Retina (tissue), 1 donor: ENCODE data around the gene PTGFRN.

Experiments
- DNase-seq: peaks from one replicate; pipeline ENCODE4 v3.0.0-alpha.2; 2016

The PTGFRN gene

DNA sequence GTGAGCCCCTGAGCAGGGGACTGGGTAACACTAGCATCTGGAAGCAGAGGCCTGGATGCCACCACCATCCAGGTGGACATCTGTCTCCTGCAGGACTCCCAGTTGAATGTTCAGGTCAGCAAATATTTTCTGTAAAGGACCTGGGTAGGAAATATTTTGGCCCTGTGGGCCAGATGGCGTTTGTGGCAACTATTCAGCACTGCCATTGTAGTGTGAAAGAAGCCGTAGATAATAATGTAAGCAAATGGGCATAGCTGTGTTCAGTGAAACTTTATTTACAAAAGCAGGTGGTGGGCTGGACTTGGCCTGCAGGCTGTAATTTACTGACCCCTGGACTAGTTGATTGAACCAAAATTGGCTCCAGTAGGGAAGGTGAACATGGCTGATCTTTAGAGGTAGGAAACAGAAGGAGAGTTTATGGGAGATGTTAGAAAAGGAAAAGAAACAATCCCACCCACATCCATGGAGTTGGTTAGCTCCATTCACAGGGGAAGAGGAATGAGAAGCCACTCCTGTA is 71.9 kb downstream of the PTGFRN start:
- no peak for DNase-seq

DNA sequence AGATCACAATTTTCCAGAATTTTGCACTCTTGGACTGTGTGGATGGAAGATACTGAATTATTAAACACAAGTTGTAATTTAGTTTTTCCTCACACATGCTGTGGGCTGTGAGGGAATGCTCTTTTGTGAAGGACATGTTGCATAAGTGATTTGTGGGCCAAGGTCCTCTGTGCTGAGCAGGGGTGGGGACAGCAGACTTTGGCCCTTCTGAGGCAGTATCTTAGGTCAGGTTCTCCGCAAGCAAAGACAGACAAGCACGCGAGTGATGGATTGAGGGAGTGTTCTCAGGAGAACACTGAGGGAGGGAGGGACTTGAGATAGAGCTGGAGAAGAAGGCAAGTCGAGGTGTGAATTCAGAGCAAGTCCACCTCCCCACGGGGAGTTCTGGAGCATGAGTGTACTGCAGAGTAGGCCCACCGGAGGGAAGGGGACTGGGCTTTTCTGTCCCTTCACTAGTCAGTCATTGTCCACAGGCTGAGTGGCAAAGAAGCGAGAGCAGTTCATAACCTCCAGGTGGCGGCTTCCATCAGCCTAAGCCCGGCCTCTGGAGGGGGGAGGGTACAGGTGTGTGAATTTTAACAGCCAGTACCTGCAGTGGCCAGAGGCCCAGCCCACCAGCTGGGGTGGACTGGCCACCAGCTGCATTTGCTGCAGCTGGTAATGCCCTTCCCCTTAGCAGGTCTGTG is 72.7 kb downstream of the PTGFRN start:
- no peak for DNase-seq

DNA sequence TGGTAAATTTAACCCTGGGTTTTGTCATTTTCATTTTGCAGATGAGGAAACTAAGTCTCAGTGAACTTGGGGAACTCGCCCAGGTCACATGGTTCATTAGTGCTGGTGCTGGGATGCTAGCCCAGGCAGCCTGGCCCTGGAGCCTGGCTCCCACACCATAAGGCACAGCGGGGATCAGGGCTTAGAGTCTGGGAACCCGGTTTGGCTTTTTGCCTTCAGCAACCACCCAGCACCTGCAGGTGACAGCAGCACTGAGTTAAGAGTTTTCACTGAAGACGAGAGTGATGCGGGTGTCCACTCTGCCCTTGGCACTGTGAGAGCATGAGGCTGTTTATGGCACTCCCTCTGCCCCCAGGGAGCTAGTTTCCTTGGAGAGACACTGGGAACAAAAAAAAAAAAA is 73.4 kb downstream of the PTGFRN start:
- no peak for DNase-seq

DNA sequence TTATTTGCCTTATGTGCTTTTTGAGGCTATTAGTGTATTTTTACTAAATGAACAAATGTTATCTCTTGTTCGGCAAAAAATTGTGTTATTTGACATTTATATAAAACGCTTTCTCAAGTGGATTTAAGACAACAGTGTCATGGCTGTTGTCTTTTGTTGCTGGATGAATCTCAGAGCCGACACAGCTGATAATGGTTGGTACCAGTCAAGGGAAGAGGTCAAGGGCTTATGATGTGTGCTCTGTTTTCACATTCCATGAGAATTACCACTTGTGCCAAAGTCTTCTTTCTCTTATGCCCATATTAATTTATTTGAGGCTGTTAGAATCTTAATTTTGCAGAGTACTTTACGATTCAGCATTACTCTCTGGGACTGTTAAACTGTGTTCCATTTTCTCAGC is 74.0 kb downstream of the PTGFRN start:
- DNase-seq: no peak

DNA sequence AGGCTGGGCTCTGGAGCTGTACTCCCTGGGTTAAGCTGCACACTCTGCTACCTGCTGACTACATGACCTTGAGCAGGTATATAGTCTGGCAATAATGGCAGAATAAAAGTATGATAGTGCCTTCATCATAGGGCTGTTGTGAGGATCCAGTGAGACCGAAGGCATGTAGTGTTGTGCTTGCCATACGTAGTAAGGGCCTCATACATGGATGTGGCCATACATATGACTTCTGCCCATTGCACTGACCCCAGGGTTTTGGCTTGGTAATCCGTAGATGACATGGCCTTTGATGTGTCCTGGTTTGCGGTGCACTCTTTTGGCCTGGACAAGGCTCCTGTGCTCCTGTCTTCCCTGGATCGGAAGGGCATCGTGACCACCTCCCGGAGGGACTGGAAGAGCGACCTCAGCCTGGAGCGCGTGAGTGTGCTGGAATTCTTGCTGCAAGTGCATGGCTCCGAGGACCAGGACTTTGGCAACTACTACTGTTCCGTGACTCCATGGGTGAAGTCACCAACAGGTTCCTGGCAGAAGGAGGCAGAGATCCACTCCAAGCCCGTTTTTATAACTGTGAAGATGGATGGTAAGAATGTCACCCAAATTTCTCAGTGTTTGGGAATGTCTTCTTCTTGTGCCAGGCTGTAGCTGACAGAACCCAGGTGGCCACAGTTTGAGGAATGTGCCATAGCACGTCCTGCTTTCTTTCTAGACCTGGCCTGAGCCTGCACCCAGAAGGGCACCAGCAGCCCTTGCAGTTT is 74.9 kb downstream of the PTGFRN start:
- DNase-seq: no peak

DNA sequence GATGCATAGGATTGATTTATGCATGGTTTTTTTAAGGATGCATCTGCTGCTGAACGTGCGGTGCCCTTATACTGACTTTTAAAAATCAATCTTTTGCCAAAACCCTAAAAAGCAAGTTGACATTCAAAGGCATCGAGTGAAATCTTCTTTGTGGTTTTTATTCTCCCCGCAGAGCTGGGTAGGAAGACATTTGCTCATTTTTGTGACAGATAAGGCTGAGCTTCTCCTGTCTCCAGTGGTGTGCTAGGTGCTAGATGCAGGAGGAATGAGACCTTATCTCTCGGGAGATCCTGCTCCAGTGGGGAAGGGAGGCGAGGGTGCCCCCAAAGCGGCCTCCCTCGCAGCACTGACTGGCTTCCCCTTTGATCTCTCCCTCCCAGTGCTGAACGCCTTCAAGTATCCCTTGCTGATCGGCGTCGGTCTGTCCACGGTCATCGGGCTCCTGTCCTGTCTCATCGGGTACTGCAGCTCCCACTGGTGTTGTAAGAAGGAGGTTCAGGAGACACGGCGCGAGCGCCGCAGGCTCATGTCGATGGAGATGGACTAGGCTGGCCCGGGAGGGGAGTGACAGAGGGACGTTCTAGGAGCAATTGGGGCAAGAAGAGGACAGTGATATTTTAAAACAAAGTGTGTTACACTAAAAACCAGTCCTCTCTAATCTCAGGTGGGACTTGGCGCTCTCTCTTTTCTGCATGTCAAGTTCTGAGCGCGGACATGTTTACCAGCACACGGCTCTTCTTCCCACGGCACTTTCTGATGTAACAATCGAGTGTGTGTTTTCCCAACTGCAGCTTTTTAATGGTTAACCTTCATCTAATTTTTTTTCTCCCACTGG is 76.9 kb downstream of the PTGFRN start:
- DNase-seq: no peak

DNA sequence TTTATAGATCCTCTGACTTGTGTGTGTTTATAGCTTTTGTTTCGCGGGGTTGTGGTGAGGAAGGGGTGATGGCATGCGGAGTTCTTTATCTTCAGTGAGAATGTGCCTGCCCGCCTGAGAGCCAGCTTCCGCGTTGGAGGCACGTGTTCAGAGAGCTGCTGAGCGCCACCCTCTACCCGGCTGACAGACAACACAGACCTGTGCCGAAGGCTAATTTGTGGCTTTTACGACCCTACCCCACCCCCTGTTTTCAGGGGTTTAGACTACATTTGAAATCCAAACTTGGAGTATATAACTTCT is 77.5 kb downstream of the PTGFRN start:
- DNase-seq: no peak

DNA sequence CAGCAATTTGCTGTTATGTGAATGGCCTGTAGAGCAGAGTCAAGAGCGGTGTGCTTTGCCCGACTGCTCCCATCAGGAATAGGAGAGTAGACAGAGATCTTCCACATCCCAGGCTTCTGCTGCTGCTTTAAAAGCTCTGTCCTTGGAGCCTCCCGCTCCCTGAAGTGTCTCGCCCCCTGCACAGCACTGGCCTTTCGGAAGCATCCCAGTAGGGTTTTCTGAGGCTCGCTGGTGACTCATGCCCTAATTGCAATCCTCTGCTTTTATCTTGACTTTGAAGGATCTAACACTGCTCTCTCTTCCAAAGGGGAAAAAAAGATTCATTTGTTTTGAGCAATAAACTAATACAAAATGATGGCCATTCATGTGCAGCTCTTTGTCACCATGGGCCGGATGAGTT is 78.5 kb downstream of the PTGFRN start:
- no peak for DNase-seq

DNA sequence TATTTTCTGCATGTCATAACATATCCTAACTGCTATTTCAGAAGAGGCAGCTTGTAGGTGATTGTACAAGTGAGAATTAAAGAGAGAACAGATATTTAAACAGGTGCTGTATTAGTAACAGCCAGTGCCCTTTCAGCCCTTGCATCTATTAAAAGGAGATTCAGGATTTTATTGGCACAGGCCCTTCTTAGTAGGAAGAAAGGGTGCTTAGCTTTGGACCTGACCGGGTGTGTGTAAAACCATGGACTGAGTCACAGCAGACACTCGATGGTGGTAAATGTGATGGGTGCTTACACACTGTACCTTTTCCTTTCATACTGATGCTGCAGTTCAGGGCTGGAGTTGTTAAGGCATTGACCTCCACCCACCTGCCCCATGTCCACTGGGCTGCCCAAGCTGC is 79.2 kb downstream of the PTGFRN start:
- DNase-seq: no peak

DNA sequence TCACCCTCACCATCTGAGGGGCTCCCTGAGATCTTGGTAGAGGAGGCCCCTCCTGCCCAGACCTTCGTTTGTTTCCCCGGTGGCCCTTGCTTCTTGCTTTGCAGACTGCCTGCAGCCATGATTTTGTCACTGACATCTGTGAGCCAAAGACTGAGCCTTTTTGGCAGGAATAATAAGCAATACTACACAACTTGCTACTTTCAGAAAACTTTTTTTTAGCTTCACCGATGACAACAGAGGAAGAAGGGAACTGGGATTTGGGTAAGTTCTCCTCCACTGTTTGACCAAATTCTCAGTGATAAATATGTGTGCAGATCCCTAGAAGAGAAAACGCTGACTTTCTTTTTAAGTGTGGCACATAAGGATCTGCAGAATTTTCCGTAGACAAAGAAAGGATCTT is 80.1 kb downstream of the PTGFRN start:
- DNase-seq: no peak

DNA sequence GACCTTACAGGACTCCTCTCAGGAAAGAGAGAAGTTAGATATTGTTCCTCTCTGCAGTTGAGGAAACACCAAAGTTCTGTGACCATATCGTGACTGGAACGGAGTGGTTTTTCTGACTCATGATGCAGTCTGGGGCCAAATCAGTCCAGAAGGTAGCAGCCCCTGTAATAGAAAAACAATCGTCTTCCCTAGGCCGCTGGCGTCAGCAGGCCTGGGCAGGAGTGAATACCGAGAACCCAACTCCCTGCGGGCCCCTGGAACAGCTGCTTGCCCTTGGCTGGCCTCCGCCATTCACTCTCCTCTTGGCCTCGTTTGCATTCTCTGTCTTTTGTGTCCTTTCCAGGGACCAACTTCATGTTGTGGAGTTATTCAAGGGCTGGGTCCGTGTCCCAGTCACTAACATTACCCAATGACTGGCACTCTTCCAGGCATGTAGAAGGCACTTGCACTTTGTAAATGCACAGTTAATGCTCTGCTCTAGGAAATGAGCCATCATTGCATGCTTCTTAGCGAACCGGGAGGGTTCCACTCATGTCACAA is 81.0 kb downstream of the PTGFRN start:
- no peak for DNase-seq

DNA sequence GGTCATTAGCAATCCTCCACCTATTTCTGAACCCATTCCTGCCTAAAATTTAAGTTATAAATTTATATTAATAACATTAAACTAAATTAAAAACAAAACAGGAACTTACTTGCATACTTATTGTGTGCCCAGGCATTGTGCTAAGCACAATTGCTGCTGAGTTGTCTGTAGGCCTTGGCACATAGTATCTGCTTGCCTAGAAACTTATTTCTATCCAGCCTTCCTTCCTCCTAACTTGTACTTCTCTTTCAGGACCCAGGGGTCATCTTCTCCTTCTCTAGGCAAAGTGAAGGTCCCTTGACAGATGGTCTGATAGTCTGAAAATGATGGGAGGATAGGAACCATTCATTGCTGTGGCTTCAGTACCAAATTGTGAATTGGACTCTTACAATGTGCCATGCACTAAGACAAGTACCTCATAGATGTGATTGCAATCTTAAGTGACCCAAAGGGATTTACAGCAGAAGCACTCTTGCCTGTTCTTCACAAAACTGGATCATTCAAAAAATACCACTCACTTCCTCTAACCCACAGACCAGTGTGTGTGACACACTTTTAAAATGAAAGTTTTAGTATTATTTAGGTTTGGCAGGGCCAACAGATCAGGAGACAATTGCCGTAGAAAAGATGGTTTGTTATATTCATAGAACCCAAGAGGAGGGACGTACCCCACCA is 81.6 kb downstream of the PTGFRN start:
- DNase-seq: no peak

DNA sequence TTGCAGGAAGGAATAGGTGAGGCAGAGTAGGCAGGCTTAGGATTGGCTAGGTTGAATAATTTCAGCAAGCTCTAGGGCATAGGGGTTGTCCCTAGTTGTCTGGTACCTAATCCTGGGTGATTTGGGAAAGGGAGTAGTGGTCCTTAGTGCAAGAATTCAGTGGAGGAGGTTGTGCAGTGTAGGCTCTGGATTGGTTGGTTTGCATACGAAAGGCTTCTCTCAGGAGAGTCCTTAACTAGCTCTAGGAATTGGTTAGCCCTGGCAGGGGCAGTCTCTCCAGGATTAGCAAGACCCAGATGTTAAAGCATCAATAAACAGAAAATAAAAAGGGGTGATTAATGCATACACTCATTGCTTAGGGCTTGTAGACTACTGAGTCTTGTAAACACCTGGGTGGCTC is 82.2 kb downstream of the PTGFRN start:
- DNase-seq: no peak

DNA sequence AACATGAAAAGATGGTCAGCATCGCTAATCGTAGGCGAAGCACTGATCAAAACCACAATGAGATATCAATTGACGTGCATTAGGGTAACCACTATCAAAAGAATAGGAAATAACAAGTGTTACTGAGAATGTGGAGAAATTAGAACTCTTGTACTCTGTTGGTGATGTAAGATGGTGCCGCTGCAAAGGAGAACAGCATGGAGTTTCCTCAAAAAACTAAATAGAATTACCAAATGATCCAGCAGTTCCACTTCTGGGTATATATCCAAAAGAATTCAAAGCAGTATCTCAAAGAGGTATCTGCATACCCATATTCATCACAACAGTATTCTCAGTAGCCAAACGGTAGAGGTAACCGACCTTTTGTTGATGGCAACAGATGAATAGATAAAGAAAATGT is 83.6 kb downstream of the PTGFRN start:
- no peak for DNase-seq

DNA sequence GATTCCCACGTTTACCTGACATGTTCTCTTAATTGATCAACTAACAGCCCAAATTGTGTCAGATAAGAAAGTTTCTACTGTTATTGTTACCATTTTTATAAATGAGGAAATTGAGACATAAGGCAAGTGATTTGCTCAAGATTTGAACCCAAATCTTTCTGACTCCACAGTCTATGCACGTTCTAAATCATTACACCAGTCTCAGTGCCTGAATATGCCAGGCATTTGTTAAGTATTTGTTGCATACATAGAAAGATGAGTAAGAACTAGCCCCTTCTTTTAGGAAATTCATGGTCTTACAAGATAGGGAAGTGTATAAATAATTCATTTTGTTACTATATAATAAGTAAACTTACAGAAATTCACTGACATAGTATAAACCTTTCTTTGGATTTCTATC is 84.7 kb downstream of the PTGFRN start:
- DNase-seq: no peak

DNA sequence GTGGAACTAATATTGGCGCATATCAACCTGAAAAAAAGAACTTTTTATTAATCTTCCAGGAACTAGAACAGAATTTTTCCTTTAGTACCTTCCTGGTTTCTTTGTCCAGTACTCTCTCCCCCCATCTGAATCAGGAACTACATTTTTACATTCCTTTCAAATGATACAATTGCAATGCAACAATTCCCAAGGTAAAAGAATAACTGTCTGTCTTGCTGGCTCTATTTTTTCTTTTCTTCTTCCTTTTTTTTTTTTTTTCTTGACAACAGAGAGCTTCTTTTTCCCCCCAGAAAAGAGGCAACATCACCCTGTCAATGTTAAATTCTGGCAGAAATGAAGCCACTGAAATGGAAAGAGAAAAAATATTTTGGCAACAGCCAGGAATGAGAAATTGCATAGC is 87.3 kb downstream of the PTGFRN start:
- no peak for DNase-seq

DNA sequence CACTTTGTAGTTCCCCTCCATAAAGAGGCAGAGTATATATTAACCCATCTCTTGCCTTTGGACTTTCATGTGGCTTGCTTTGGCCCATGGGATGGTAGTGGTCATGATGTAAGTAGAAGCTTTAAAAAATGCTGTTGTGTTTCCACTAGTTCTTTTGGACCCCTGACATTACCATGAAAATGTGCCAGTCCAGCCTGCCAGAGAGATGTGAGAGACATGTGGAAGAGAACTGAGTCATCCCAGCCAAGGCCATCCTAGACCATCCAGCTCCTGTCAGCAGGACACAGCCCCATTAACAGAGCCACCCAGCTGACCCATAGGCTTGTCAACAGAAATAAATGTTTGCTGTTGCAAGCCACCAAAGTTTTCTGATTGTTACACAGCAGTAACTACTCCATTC is 87.9 kb downstream of the PTGFRN start:
- no peak for DNase-seq

DNA sequence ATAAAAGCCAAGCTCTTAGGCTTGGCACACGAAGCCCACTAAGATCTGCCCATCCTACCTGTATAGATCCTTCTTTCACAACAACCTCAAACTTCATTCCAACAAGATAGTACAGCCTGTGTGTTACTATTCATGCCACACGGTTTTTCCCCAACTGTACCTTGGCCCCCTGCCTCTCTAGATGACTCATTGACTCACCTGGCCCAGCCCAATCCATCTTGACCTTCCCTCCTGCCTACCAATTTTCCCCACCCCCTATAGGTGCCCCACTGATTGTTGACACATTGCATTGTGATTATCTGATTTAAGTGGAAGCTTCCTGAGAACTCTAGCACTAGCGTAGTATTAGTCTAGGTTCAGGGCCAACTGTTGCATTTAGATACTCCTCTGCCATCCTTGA is 89.9 kb downstream of the PTGFRN start:
- DNase-seq: no peak

DNA sequence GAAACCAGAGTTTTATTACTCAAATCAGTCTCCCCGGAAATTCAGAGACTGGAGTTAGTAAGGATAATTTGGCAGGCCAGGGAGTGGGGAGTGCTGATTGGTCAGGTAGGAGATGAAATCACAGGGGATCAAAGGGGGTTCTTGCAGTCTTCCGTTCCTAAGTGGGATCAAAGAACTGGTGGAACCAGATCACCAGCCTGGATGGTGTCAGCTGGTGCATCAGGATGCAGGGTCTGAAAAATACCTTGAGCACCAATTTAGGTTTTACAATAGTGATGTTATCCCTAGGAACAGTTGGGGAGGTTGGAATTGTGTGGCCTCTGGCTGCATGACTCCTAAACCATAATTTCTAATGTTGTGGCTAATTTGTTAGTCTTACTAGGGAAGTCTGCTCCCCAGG is 90.4 kb downstream of the PTGFRN start:
- DNase-seq: no peak

DNA sequence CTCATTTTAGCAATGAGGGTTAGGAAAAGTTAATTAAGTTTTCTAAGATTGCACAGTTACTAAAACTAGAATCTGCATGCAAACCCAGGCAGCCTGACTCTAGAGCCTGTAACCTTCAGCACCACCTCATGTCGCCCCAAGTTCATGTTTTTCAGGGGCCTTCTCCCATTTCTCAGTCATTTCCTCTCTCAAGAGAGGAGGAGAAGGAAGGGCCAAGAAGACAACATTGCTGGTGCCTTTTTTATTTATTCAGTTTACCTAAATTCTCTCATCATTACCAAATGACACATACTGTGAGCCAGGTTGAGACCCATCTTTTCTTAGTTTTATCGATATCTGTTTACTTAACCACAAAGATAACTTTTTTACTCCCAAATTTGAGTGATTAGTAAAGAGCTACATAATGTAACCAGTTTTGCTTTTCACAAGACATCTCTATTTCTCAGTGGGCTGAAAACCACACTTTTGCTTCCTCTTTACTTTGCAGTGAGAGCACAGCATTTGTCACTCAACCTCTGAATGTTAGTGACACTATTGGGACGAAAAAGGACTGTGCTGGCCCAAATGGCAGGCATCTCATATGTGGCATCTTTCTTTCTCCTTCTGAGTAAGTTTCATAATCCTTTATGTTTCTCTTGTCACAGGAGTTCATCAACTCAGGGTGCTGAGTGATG is 91.7 kb downstream of the PTGFRN start, which contains the start of gene CD101:
Gene CD101 (plus strand): TSS at position 507 of the 674 bp plus-strand sequence. CDS start 58 bp downstream, at position 565.
- DNase-seq: no peak

DNA sequence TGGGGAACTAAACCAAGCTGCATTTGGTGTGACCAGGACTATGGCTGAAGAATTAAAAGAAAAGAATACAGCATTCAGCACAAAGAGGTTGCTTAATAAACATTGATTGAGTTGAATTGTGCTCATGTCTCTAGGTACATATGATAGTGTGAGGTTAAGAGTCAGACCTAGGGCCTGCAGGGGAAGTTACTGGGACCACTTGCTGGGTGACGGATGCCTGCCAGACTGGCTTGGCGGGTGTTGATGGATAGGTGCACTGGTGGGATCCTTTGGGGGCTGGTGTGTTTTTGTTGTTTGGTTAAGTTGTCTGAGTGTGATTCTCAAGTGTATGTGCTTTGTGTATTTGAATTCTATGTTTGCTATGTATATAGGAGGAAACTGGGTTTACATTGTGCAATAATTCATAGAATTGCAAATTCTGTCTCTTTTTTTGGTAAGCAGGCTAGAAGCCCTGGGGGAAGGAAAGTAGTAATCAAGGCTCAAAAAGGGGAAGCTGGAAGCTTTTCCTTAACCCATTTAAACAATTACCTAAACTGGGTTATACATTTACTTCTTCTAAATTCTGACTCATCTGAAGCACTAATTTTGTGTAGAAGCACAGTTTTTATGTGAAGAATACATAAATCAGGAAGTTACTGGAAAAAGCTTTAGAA is 93.6 kb downstream of the PTGFRN start:
- no peak for DNase-seq

DNA sequence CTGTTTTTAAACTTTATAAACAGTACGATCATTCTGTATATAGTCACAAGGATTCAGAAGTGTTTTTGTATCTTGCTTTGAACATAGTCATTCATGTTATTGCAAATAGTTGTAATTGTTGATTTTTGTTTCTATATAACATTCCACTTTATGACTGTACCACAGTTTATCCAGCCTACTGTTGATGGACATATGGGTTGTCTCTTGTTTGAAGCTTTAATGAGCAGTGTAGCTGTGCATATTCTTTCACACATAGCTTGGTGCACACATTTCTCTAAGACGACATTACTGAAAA is 98.0 kb downstream of the PTGFRN start:
- no peak for DNase-seq
